ENCODE data around the gene TESK2. TPM values are rescaled to one million over a fixed set of nuclear protein-coding genes. Genes with fewer than 3 reads are reported as not detected.

Gene TESK2
- total and polyA plus RNA-seq, 2 of the 13 experiments (the other 11 are each of a cell fraction or from before 2014, with no cell fraction given), result 5.5 to 9.6 TPM

DNA sequence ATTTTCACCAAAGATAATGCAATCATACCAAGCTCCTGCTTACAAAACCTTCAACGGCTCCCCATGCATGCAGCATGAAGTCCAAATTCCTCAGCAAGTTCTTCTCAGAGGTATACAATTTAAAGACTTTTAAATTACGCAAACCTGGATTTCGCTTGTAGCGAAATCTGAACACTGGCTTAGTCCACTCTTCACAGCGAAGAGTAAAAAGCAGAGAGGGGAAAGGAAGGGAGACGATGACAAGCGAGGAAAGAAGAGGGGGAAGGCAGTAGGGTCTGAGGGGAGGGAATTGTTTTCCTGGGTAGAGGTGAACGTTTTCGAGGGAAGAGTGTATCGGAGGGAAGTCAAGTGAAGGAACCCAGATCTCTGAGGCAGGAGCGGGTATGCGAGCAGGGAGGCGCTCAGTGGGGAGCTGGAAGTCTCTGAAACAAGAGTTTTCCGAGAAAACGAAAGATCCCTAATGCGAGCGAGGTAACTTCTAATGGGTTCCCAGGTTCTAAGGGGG is 790 bp downstream of the TESK2 start:
- ChIA-PET POLR2A (interaction anchor here (0.8 to 5.3 kb wide), 13 partner anchors 10 to 715 kb away, joined by 3 to 51 read pairs (median 6); partner anchors contain the start of genes AKR1A1, CCDC163, MMACHC and MUTYH), CTCF (ENCODE audit: low intra/inter-chr PET ratio, low total read pairs) (no interaction called here)
- H3K36me3 ChIP-seq (replicated peaks in 1 of 2; ENCODE audit: control insufficient read depth in 1 of 2, insufficient read depth in 2 of 2, low read length in 2 of 2), result 0 out of 5 replicates have a peak, but pooled peaks cover 0 to 8% of the 10 kb centered on the region in 2 experiments
- H3K79me2 ChIP-seq (ENCODE audit: insufficient read depth, low read length), result peaks cover 2% of the 10 kb centered on the region
- no peaks in the 10 kb centered on the region; a peak in 1 of 5 replicates for H3K27me3 ChIP-seq (ENCODE audit: control insufficient read depth in 1 of 2, insufficient read depth in 2 of 2, low read length in 2 of 2)
- H3K9me3 ChIP-seq (ENCODE audit: low read length), result no peaks in the 10 kb centered on the region
- no peak overlapping the region for H2AFZ ChIP-seq (ENCODE audit: low read length)
- no peak for FAIRE-seq
- WGBS (ENCODE audit: low lambda C conversion rate), result 2% methylated on average over 17 of the region's 17 CpGs
- peak overlapping the region; percentile 83 for H3K9ac ChIP-seq (ENCODE audit: insufficient read depth, low read depth, low read length)
- H4K20me1 ChIP-seq (ENCODE audit: insufficient read depth, low read length), result no peaks in the 10 kb centered on the region
- DNase-seq (ENCODE audit: low spot score), result no peak
- peak; percentile 11 for ATAC-seq
- intact Hi-C loops (cut with micrococcal nuclease; ENCODE audit: unreplicated experiment) (loop anchor here (2.0 to 5.0 kb wide), 3 partner anchors 148 to 653 kb away; partner anchors contain the start of genes MUTYH and TOE1), in situ Hi-C loops (cut with HindIII; ENCODE audit: extremely low pct_ligation_motif_present, low pct_unique_long_range_greater_than_20kb) (loop anchor here (5.0 kb wide), 3 partner anchors 133 to 478 kb away; partner anchors contain the start of genes HECTD3 and UROD)
- H3K4me2 ChIP-seq (ENCODE audit: low read depth, low read length), result peak overlapping the region; percentile 73
- peak overlapping the region; percentile 78 for H3K27ac ChIP-seq (ENCODE audit: extremely low read length, insufficient read depth, low read length)
- peaks cover 29% of the 10 kb centered on the region for H3K4me1 ChIP-seq (ENCODE audit: insufficient read depth, low read length)
- no TSS peak for BruUV-seq (replicated peaks)
- H3K4me3 ChIP-seq (replicated peaks in 1 of 3; ENCODE audit: insufficient read depth in 1 of 3, low read depth in 2 of 3, low read length in 3 of 3), result peak overlapping the region; percentile 90 to 98 (median 93)
- peak; percentile 41; the same call in 1 of the 2 replicates for TF ChIP-seq ZNF766 (CRISPR knock-in tag; IDR thresholded peaks at IDR 0.05; ENCODE audit: borderline replicate concordance)
- TF ChIP-seq NFYB (CRISPR knock-in tag; IDR thresholded peaks at IDR 0.05), result no peak
- TF ChIP-seq SMAD3 (CRISPR knock-in tag; IDR thresholded peaks at IDR 0.05), result 0 out of 2 replicates have a peak, but pooled peaks have one; percentile 28
- 0 out of 2 replicates have a peak, but pooled peaks have one; percentile 9 for TF ChIP-seq CEBPG (CRISPR knock-in tag; IDR thresholded peaks at IDR 0.05)
- TF ChIP-seq TEAD2 (CRISPR knock-in tag; IDR thresholded peaks at IDR 0.05), result no peak
- no peak for TF ChIP-seq ZNF205 (CRISPR knock-in tag; IDR thresholded peaks at IDR 0.05)
- TF ChIP-seq TBX2 (CRISPR knock-in tag; IDR thresholded peaks at IDR 0.05; ENCODE audit: borderline replicate concordance), result no peak
- TF ChIP-seq, protein P1, sequence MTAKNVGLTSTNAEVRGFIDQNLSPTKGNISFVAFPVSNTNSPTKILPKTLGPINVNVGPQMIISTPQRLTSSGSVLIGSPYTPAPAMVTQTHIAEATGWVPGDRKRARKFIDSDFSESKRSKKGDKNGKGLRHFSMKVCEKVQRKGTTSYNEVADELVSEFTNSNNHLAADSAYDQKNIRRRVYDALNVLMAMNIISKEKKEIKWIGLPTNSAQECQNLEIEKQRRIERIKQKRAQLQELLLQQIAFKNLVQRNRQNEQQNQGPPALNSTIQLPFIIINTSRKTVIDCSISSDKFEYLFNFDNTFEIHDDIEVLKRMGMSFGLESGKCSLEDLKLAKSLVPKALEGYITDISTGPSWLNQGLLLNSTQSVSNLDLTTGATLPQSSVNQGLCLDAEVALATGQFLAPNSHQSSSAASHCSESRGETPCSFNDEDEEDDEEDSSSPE (CRISPR knock-in tag; IDR thresholded peaks at IDR 0.05), result no peak
- TF ChIP-seq, protein P2, sequence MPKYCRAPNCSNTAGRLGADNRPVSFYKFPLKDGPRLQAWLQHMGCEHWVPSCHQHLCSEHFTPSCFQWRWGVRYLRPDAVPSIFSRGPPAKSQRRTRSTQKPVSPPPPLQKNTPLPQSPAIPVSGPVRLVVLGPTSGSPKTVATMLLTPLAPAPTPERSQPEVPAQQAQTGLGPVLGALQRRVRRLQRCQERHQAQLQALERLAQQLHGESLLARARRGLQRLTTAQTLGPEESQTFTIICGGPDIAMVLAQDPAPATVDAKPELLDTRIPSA (CRISPR knock-in tag; IDR thresholded peaks at IDR 0.05; ENCODE audit: borderline replicate concordance), result no peak
- no peak for TF ChIP-seq NFE2 (CRISPR knock-in tag; IDR thresholded peaks at IDR 0.05)
- TF ChIP-seq, protein P3, sequence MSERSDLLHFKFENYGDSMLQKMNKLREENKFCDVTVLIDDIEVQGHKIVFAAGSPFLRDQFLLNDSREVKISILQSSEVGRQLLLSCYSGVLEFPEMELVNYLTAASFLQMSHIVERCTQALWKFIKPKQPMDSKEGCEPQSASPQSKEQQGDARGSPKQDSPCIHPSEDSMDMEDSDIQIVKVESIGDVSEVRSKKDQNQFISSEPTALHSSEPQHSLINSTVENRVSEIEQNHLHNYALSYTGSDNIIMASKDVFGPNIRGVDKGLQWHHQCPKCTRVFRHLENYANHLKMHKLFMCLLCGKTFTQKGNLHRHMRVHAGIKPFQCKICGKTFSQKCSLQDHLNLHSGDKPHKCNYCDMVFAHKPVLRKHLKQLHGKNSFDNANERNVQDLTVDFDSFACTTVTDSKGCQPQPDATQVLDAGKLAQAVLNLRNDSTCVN (CRISPR knock-in tag; IDR thresholded peaks at IDR 0.05; ENCODE audit: borderline replicate concordance), result no peak
- peak; percentile 7; the same call in 1 of the 2 replicates for TF ChIP-seq DR1 (CRISPR knock-in tag; IDR thresholded peaks at IDR 0.05)
- no peak for TF ChIP-seq FOSL2 (CRISPR knock-in tag; IDR thresholded peaks at IDR 0.05)
- no peak for TF ChIP-seq ZNF563 (CRISPR knock-in tag; IDR thresholded peaks at IDR 0.05)
- TF ChIP-seq ZFP36L2 (CRISPR knock-in tag; IDR thresholded peaks at IDR 0.05), result no peak
- TF ChIP-seq, protein P4, sequence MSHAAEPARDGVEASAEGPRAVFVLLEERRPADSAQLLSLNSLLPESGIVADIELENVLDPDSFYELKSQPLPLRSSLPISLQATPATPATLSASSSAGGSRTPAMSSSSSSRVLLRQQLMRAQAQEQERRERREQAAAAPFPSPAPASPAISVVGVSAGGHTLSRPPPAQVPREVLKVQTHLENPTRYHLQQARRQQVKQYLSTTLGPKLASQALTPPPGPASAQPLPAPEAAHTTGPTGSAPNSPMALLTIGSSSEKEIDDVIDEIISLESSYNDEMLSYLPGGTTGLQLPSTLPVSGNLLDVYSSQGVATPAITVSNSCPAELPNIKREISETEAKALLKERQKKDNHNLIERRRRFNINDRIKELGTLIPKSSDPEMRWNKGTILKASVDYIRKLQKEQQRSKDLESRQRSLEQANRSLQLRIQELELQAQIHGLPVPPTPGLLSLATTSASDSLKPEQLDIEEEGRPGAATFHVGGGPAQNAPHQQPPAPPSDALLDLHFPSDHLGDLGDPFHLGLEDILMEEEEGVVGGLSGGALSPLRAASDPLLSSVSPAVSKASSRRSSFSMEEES (CRISPR knock-in tag; IDR thresholded peaks at IDR 0.05), result no peak
- TF ChIP-seq ZMAT3 (CRISPR knock-in tag; conservative IDR thresholded peaks at IDR 0.05), result no peak
- TF ChIP-seq GATAD2A (CRISPR knock-in tag; IDR thresholded peaks at IDR 0.05), result no peak
- TF ChIP-seq, protein P5, sequence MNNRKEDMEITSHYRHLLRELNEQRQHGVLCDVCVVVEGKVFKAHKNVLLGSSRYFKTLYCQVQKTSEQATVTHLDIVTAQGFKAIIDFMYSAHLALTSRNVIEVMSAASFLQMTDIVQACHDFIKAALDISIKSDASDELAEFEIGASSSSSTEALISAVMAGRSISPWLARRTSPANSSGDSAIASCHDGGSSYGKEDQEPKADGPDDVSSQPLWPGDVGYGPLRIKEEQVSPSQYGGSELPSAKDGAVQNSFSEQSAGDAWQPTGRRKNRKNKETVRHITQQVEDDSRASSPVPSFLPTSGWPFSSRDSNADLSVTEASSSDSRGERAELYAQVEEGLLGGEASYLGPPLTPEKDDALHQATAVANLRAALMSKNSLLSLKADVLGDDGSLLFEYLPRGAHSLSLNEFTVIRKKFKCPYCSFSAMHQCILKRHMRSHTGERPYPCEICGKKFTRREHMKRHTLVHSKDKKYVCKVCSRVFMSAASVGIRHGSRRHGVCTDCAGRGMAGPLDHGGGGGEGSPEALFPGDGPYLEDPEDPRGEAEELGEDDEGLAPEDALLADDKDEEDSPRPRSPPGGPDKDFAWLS (CRISPR knock-in tag; IDR thresholded peaks at IDR 0.05; ENCODE audit: borderline replicate concordance), result no peak
